ENCODE results near the gene CTXND1. TPM values are rescaled to one million over a fixed set of nuclear protein-coding genes. Genes with fewer than 3 reads are reported as not detected.

Gene CTXND1
- total RNA-seq, 1 experiment from 2014 or later: not detected

GRCh38 chr15:80267658-80268057, 15.6 kb upstream of the CTXND1 start:
- no peak overlapping the region for H3K27ac ChIP-seq (ENCODE audit: insufficient read length, low read depth, low read length)
- H3T11ph ChIP-seq (ENCODE audit: low read length): no peak overlapping the region
- no peaks in the 10 kb centered on the region for H3K79me2 ChIP-seq (ENCODE audit: insufficient read depth, low read length)
- Mint-ChIP-seq H3K4me3 (no peak overlapping the region), H3K27ac (no peak overlapping the region), H3K27me3 (ENCODE audit: low read depth) (peaks cover 62% of the 10 kb centered on the region), H3K36me3 (ENCODE audit: insufficient read depth in 1 of 3, low read depth in 3 of 3) (no peaks in the 10 kb centered on the region), H3K4me1 (no peaks in the 10 kb centered on the region), H3K9me3 (no peaks in the 10 kb centered on the region)
- no peak overlapping the region for H3K23ac ChIP-seq (ENCODE audit: insufficient read length, low read depth, low read length)
- H4K91ac ChIP-seq (ENCODE audit: insufficient read length, low read depth, low read length): no peak overlapping the region
- H4K20me1 ChIP-seq (ENCODE audit: control insufficient read depth, insufficient read depth, insufficient read length): no peaks in the 10 kb centered on the region
- no peak for TF ChIP-seq CTCF (conservative IDR thresholded peaks at IDR 0.05)
- H3K23me2 ChIP-seq (ENCODE audit: insufficient read length, low read depth, low read length, poor library complexity, severe bottlenecking): no peaks in the 10 kb centered on the region
- H3K14ac ChIP-seq (ENCODE audit: insufficient read depth, low read length): no peak overlapping the region
- H3K9me3 ChIP-seq (ENCODE audit: control insufficient read depth, low read depth, low read length): no peaks in the 10 kb centered on the region
- H3K4me1 ChIP-seq (ENCODE audit: insufficient read depth, low read length): no peaks in the 10 kb centered on the region
- H4K5ac ChIP-seq (ENCODE audit: insufficient read length, low read depth, low read length): no peak overlapping the region
- no peak overlapping the region for H2AFZ ChIP-seq (ENCODE audit: low read length)
- no peak overlapping the region for H4K8ac ChIP-seq (replicated peaks; ENCODE audit: insufficient read length, low read depth, low read length)
- H2AK5ac ChIP-seq (ENCODE audit: insufficient read length, low read length): no peak overlapping the region
- no peak overlapping the region for H2BK20ac ChIP-seq (ENCODE audit: low read depth, low read length, poor library complexity, severe bottlenecking)
- no peak overlapping the region for H3K18ac ChIP-seq (ENCODE audit: insufficient read length, low read depth, low read length)
- H3K4ac ChIP-seq (ENCODE audit: low read depth, low read length): no peak overlapping the region
- H3K79me1 ChIP-seq (ENCODE audit: insufficient read depth, low read depth, low read length, poor library complexity, severe bottlenecking): no peaks in the 10 kb centered on the region
- DNase-seq: no peak
- H3K27me3 ChIP-seq (ENCODE audit: insufficient read depth, low read length): peaks cover 3% of the 10 kb centered on the region; the same call in 1 of the 2 replicates
- no peak overlapping the region for H2BK120ac ChIP-seq (ENCODE audit: low read depth, low read length, poor library complexity, severe bottlenecking)
- no peak overlapping the region for H3K56ac ChIP-seq (ENCODE audit: insufficient read length, low read depth, low read length)
- no CpG with 5 or more reads among the region's 3 CpGs for WGBS (ENCODE audit: extremely low coverage, insufficient read length, low lambda C conversion rate)
- no peak overlapping the region for H2BK5ac ChIP-seq (ENCODE audit: insufficient read length, low read length)
- no peak overlapping the region for H2BK15ac ChIP-seq (ENCODE audit: low read depth, low read length)
- no peak overlapping the region for H2BK12ac ChIP-seq (ENCODE audit: insufficient read length, low read depth, low read length)
- no peak overlapping the region for H3K9ac ChIP-seq (ENCODE audit: extremely low read depth, insufficient read length, low read length)
- no peak overlapping the region for H3K4me2 ChIP-seq (ENCODE audit: insufficient read depth, insufficient read length, low read length)
